Mucosa of descending colon (tissue), 3 donors: ENCODE results near the gene NIPAL3. TPM values are rescaled to one million over a fixed set of nuclear protein-coding genes. Genes with fewer than 3 reads are reported as not detected.
A peak's percentile ranks its signal among the peaks of the same experiment; 100 is the strongest.

Source experiments
- ATAC-seq: fragments of 200-7000 bp; cut with Tn5 transposase; one replicate; pipeline ENCODE4 v1.9.1; 2020; ENCODE audit warnings: mild to moderate bottlenecking, moderate library complexity
- DNase-seq, 3 donors: peaks; one replicate each; pipeline ENCODE4 v3.0.0-alpha.2; 2020
- H3K36me3 ChIP-seq: fragments of 200-600 bp; one replicate; pipeline ENCODE4 v1.8.0; 2021; ENCODE audit warnings: low read depth, mild to moderate bottlenecking
- H3K4me1 ChIP-seq: fragments of 200-600 bp; one replicate; pipeline ENCODE4 v1.8.0; 2021; ENCODE audit warnings: low read depth, mild to moderate bottlenecking
- H3K4me3 ChIP-seq: fragments of 200-600 bp; one replicate; pipeline ENCODE4 v1.8.0; 2021; ENCODE audit warnings: mild to moderate bottlenecking
- H3K9me3 ChIP-seq: fragments of 200-600 bp; one replicate; pipeline ENCODE4 v1.8.0; 2021; ENCODE audit warnings: mild to moderate bottlenecking
- CTCF ChIP-seq: fragments of 200-600 bp; IDR thresholded peaks from one replicate; pipeline ENCODE4 v1.8.0; 2022; ENCODE audit warnings: antibody characterized with exemption, mild to moderate bottlenecking
- intact Hi-C, 2 donors: fragments of 100-400 bp; cut with DNase I in 1 of 2; cut with micrococcal nuclease in 1 of 2; formaldehyde crosslinking; loops; one replicate each; pipeline versions ENCODE4 v1.11.0 to v1.11.1; 2022; cut with DNase I, micrococcal nuclease
- total RNA-seq, 3 donors: library from RNA; stranded (reverse); fragmentation: NEBNext Ultra II Directional in 2 of 3; extraction: Animal tissue kit (Norgen Biotek cat#: 25700) in 2 of 3; gene quantifications; one replicate each; pipeline versions ENCODE4 v1.2.1 to v1.2.4, GENCODE V29; 2021 to 2023
- donor health status: DM: no; HTN: no; CAD: no; lungs with moderate emphysema.
- donor health status: DM: no; HTN: no; CAD: no.
- donor health status: DM: no; HTN: yes; CAD: no.

NIPAL3 gene
- total RNA-seq, 3 donors from 2014 or later, result 38.3 to 52.5 (median 40.7) TPM

GRCh38 chr1:24481101-24481500 lies 65.5 kb downstream of the NIPAL3 start:
- DNase-seq (peak in 1 of 3 donors; percentile 34), ATAC-seq (peak; percentile 82)
- intact Hi-C loops, result no loop called here
- Histone ChIP-seq H3K9me3 (no peaks in the 10 kb centered on the region), H3K4me1 (peaks cover 5% of the 10 kb centered on the region), H3K36me3 (no peaks in the 10 kb centered on the region), H3K4me3 (no peak overlapping the region)
- no peak for TF ChIP-seq CTCF

GRCh38 chr1:24481843-24482610 lies 66.4 kb downstream of the NIPAL3 start:
- intact Hi-C loops, result no loop called here
- ATAC-seq (peak; percentile 62), DNase-seq (peak in 1 of 3 donors; percentile 10)
- Histone ChIP-seq H3K4me1 (no peaks in the 10 kb centered on the region), H3K9me3 (no peaks in the 10 kb centered on the region), H3K36me3 (no peaks in the 10 kb centered on the region), H3K4me3 (no peak overlapping the region)
- TF ChIP-seq CTCF, result no peak

- intact Hi-C loops, result no loop called here
- no peaks in the 10 kb centered on the region for H3K36me3 ChIP-seq
- ATAC-seq (no peak), DNase-seq (no peak)
- no peaks in the 10 kb centered on the region for H3K9me3 ChIP-seq
- no peak overlapping the region for H3K4me3 ChIP-seq
- H3K4me1 ChIP-seq, result no peaks in the 10 kb centered on the region
- TF ChIP-seq CTCF, result no peak
Measured at GRCh38 chr1:24483441-24483840, 67.8 kb downstream of the NIPAL3 start.

- Histone ChIP-seq H3K4me3 (no peak overlapping the region), H3K9me3 (no peaks in the 10 kb centered on the region)
Measured at GRCh38 chr1:24484199-24484598, 68.6 kb downstream of the NIPAL3 start.

GRCh38 chr1:24486331-24487065 lies 70.9 kb downstream of the NIPAL3 start:
- no peak for DNase-seq
- no peak for TF ChIP-seq CTCF
- intact Hi-C loops, result no loop called here
- Histone ChIP-seq H3K4me1 (no peaks in the 10 kb centered on the region), H3K4me3 (no peak overlapping the region), H3K36me3 (no peaks in the 10 kb centered on the region), H3K9me3 (no peaks in the 10 kb centered on the region)
- peak; percentile 42 for ATAC-seq

More at GRCh38 chr1:24484199-24484598, 68.6 kb downstream of the NIPAL3 start:
- ATAC-seq, result no peak
- no peaks in the 10 kb centered on the region for H3K36me3 ChIP-seq
- intact Hi-C loops, result no loop called here
- DNase-seq, result no peak
- TF ChIP-seq CTCF, result no peak
- no peaks in the 10 kb centered on the region for H3K4me1 ChIP-seq
